Measurements from ENCODE around the gene SCN8A.
A peak's percentile ranks its signal among the peaks of the same experiment; 100 is the strongest.
"Not testable (repeated sequence)": the region's sequence is repeated elsewhere in the genome, so short reads cannot be mapped to it uniquely, and the experiment has no call there.

The SCN8A gene

GRCh38 chr12:51817027-51817953 is 226.3 kb downstream of the SCN8A start:
- DNase-seq (ENCODE audit: low spot score) = no peak

- no peak for DNase-seq (ENCODE audit: low spot score)
Observed at GRCh38 chr12:51818086-51818485, 227.1 kb downstream of the SCN8A start.

DNA sequence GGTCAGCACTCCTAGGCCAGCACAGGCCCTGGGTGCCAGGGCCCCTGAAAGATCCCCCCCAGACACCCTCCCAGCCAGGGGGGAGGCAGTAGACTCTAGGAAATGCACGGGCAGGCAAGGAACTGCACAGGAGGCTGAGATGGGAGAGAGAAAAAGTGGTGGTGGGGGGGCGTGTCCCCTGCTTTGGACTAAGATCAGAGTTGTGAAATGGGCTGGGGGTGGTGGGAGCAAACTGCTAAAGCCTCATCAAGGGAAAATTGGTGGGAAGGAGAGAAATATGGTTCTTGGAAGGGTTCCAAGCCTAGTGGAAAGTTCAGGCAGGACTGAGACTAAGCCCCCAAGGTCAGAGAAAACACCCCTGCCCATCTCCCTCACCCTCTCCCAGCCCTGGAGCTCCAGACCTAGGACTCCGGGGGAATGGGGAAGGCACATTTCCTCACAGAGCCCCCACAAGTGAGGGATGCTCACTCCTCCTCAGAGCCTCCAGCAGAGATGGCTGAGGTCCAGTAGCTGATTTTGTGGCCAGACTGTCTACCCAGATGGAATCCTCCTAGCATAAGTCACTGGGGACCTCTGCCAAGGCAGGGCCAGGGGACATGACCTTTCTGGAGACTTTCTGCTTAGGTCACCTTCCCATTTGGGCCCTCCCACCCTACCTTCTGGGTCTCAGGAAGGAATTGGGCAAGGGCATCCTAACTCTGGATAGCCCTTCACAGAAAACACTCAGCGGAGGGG is 227.7 kb downstream of the SCN8A start:
- peak; percentile 13 for DNase-seq (ENCODE audit: low spot score)

DNA sequence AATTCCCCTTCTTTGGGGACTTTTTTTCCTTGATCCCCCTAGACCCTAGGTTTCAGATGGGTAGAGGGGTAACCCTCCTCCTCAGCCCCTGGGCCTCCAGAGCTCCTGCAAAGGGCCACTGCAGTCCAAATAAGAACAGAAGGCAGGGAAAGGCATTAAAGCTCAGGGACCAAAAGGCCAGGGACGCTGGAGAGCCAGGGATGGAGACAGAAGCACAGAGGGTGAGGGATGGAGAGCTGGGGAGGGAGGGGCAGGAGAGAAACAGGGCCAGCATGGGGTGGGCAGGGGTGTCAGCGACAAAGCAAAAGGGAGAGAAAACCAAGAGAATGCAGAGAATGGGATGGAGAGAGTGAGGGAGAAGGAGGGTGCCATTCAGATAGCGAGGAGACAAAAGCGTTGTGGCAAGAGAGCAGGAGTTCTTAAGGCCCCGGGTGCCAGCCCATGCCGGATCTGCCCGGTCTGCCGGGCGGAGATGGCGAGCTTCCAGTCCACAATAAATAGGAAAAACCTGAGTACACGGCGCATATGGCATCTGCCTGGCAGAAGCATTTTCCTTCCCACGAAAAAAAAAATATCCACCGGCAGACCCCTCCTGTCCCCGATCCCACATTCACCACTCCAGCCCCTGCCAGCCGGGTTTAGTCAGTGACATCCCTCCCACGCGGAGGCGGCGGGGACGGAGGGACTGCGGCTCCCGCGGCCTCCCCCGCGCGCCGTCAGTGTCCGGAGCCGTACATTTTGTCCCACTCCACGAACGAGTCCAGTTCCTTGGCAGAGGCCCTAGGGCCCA is 228.9 kb downstream of the SCN8A start:
- no peak for DNase-seq (ENCODE audit: low spot score)

DNA sequence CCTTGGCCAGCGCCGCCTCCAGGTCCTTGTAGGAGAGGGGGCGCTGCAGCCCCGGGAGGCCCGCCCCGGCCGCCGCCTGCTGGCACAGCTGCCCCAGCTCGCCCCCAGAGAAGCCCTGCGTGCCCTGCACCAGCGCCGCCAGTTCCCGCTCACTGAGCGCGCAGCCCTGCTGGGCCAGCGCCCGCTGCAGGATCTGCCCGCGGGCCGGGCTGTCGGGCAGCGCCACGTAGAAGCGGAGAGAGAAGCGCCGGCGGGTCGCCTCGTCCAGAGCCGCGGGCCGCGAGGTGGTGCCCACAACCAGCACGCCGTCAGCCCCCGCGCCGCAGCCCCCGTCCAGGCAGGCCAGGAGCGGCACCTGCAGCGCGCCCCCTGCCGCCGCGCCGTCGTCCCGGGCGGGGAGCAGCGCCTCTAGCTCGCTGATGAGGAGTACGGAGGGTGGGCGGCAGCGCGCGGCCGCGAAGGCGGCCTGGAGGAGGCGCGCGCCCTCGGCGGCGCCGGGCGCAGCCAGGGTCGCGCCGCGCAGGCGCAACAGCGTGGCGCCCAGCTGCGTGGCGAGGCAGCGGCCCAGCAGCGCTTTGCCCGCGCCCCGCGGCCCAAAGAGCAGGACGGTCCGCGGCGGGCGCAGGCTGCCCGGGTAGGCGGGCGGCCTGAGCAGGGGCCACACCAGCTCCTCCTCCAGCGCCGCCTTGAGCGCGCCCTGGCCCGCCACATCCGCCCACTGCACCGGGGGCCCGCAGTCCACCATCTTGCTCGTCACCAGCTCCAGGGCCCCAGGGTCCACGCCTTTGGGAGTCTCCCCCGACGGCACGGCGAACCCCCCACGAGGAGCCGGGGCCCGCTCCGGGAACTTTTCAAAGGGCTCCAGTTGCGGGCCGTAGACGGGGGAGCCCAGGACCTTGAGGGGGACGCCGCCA is 229.8 kb downstream of the SCN8A start:
- no peak for DNase-seq (ENCODE audit: low spot score)

GRCh38 chr12:51821440-51822260 is 230.6 kb downstream of the SCN8A start:
- DNase-seq (ENCODE audit: low spot score) = no peak

DNA sequence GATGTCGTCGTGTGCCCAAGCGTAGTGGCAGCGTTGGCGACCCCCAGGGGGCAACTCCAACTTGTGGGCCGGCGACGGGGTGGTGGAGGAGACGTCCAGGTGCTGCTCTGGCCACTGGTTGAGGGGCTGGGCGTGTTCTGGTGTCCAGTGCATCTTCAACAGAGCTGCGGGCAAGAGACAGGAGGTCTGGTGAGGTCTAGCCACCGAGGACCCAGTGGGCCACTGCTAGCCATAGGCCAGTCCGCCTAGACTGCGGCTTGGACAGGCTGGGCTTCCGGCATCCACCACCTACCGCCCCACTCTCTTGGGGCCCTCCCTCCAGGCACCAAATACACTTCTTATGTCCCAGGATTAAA is 231.2 kb downstream of the SCN8A start:
- DNase-seq (ENCODE audit: low spot score) = no peak

DNA sequence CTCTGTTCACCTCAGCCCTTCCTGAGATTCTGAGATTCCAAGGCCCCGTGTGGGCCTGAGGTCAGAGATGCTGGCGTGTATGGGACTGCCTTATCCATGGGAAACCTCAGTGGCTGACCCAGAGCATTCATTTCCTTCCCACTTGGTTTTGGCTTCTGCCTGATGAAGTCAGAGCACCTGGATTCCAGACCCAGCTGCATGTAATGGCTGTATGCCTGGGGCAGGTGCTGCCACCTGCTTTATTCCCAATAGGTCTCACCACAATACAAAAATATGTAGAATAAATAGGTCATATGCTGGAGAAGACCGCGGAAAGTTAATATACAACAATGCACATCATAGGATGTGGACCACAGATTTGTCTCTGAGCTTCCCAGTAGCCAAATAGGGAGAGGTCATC is 231.9 kb downstream of the SCN8A start:
- DNase-seq (ENCODE audit: low spot score) = no peak

DNA sequence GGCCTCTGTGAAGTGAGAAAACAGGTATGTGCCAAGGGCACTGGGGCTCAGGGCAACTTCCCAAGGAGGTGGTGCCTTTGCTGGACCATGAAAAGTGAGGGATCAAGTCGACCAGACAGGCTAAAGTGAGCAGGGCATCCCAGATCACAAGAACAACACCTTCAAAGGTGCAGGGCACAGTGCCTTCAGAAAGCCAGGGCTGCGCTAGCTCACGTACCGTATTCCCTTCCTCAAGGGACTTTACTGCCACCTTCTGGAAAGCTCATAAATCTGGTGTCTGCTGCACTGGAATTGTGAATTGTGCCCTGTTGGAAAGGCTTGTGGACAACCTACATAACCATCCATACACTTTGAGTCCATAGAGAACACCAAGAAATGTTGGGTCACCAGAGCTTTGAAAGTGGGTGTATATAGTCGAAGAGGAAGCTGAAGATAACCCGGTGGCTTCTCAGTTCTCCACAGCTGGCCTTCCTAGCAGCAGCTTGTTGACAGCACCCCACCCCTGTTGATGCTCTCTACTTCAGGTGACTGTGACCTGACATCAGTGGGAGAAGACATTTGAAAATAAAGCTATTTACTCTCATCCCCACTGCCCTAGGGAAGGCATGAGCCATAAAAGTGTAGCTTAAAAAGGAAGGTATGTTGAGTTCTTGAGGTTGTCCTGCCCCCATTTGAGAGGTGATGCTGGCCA is 233.0 kb downstream of the SCN8A start:
- DNase-seq (ENCODE audit: low spot score) = peak; percentile 72

DNA sequence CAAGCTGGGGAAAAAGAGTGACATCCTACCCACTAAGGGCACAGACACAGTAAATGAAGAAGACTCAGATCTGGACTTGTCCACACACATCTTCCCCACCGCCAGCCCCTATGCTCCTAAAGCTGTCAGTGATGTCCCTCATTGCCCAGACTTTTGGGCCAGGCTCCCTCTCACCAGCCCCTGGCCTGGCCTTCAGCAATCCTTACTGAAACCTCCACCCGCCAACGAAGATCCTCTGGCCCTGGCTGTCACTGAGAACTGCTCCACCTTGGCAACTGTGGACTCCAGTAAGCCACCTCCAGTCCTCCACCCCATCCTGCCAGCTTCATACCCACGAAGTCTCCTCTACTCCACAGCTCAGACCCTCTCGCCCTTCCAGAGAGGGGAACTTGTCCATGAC is 234.2 kb downstream of the SCN8A start:
- DNase-seq (ENCODE audit: low spot score) = no peak

DNA sequence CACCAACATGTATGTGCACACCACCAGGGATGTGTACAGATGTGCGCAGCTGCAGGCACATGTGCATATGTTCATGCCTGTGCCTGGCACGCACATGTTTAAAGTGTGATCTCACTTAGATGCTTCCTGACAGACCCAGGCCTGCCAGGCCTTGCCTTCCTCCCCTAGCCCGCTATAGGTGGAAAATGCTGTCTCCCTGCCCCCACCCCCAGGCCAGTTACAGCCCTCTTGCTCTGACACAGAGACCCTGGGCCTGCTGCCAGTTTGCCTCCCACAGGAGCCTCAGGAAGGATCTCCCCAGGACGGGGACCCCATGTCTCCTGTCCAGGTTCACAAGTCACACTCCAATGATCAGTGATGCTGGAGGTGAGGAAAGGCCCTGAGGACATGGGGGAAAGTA is 235.8 kb downstream of the SCN8A start:
- no peak for DNase-seq (ENCODE audit: low spot score)

DNA sequence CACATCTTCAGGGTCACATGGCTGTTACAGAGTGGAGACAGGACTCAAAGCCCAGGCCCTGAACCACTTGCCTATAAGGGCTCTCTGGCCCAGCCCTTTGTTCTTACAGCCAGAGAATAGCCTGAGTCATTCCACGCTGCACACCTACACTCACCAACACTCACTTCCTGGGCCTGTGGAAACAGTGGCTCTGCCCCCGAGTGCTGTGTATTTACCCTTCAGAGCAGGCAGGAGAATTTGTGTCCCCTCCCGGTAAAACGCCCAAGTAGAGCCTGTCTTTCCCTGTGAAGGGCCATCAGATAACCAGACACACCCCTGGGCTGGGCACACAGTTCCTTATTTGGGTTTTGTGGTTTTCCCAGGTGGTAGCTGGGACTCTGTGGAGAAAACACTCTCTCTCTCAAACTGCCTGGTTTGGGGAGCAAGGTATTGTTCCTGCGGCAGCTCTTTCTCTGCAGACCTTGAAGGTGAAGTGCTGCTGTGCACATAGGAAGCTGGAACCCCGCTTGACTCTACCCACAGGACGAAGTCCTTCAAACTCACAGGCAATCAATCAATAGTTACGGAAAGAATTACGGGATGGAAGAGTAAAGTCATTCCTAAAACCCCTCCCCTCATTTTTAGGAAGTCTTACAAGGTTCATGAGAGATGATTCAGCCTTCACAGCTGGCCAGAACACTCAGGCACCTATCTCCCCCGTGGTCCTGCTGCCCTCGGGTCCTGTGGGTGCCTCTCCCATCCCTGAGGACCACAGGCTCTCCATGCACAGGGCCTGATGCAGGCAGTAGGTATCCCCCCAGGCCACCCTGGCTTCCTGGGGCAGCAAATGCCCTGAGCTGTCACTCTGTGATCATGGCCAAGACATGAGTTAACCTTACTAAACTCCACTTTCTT is 237.1 kb downstream of the SCN8A start:
- peak; percentile 65 for DNase-seq (ENCODE audit: low spot score)

DNA sequence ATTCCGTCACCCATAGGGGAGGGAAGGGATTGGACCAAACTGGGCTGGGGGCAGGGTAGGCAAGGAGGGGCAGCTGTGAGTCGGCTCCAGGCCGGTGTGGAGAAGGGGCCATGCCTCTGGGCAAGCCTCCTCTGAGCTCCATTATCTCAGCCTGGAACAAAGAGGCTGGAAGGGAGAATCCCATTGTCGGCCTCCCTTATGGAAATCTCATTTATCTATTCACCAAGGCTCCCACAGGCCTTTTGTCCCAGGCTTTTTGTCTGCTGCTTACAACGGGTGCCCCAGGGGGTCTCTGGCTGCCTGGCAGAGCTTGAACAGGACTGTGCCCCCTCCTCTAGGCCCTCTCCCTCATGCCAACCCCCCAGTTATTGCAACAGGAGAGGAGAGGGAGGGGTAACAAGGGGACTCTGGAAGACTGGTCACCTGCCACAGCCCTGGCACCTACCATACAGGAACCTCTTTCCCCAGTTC is 238.0 kb downstream of the SCN8A start:
- no peak for DNase-seq (ENCODE audit: low spot score)

DNA sequence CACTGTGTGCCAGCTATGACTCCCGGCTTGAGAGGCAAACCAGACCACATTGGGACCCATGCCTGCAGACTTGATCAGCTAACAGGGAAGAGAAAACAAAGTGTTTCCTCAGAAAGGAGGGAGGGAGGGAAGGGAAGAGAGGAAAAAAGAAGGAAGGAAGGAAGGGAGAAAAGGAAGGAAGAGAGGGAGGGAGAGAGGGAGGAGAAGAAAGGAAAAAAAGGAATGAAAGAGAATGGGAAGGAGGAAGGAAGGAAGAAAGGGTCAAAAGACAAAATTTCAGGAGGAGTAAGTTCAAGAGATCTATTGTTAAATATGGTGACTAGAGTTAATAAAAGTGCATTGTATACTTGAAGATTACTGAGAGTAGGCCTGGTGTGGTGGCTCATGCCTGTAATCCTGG is 238.6 kb downstream of the SCN8A start:
- DNase-seq (ENCODE audit: low spot score) = no peak

GRCh38 chr12:51831817-51832216 is 240.8 kb downstream of the SCN8A start:
- not testable (repeated sequence) for DNase-seq (ENCODE audit: low spot score)

DNA sequence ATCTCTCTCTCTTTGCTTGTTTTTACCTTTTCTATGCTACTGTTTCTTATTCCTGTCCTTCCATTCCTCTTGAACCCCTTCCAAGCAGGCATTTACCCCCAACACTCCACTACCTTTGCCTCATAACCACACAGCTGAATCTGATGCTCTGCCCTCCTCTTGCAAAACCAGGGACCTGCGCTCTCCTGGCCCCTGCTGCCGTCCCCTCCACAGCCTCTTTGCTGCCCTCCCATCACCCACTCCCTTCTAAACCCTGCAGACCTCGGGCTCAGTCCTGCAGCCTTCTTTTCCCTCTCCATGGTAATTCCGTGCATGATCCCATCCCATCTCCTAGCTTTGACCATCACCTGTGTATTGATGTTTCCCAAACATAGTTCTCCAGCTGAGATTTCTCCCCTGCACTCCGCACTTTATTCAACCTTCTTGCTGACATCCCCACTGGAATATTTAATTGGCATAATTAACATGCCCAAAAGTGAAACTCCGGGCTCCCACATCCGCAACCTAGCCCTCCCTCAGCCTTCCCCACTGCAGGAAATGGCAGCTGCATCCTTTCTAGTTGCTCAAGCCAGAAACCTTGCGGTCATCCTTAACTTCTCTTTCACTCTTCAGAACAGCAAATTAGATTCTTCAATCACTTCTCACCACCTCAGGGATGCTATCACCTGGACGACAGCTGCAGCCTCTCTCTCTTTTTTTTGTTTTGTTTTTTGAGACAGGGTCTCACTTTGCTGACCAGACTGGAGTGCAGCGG is 241.5 kb downstream of the SCN8A start:
- DNase-seq (ENCODE audit: low spot score) = no peak

DNA sequence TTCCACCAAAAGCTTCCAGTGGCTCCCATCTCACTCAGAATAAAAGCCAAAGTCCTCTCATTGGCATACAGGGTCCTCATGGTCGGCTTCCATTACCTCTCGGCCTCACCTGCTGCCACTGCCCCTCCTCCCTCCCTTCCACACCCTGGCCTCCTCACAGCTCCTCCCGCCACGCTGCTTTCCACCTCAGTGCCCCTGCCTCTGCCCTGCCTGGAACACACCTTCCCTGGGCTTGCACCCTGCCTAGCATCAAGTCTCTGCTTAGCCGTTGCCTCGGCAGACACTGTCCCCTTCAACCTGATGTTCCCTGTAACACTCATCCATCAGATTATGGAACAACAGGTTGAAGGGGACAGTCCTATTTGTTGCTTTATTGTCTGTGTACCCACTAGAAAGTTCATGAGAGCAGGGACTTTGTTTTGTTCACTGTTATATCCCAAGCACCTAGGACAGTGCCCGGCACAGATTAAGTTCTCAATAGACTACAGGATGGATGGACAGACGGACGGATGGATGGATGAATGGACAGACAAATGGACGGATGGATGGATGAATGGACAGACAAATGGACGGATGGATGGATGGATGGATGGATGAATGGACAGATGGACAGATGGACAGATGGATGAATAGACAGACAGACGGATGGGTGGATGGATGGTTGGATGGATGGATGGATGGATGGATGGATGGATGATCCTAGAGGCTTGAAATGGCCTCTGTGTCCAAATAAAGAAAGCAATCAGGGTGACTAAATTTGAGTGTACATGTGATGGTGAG is 242.6 kb downstream of the SCN8A start:
- no peak for DNase-seq (ENCODE audit: low spot score)
